ENCODE data around the gene ZNF584.

ZNF584 gene

GRCh38 chr19:58466760-58467589 lies 58.5 kb downstream of the ZNF584 start, which contains the start of gene ZNF324:
TSS of gene ZNF324 (plus strand) at chr19:58467080. CDS start at chr19:58469186, 2,106 bp downstream.
- Histone ChIP-seq H3K36me3 (peaks cover 14% of the 10 kb centered on the region), H3K27ac (peak within 1 kb of the TSS; percentile 72), H3K4me3 (ENCODE audit: low read depth, low read length) (peak within 1 kb of the TSS; percentile 88), H3K9me3 (ENCODE audit: severe bottlenecking) (no peaks in the 10 kb centered on the region), H3K27me3 (ENCODE audit: insufficient read depth, low read depth, severe bottlenecking) (no peaks in the 10 kb centered on the region)
- peak; percentile 97 for DNase-seq
- TF ChIP-seq, protein P1, sequence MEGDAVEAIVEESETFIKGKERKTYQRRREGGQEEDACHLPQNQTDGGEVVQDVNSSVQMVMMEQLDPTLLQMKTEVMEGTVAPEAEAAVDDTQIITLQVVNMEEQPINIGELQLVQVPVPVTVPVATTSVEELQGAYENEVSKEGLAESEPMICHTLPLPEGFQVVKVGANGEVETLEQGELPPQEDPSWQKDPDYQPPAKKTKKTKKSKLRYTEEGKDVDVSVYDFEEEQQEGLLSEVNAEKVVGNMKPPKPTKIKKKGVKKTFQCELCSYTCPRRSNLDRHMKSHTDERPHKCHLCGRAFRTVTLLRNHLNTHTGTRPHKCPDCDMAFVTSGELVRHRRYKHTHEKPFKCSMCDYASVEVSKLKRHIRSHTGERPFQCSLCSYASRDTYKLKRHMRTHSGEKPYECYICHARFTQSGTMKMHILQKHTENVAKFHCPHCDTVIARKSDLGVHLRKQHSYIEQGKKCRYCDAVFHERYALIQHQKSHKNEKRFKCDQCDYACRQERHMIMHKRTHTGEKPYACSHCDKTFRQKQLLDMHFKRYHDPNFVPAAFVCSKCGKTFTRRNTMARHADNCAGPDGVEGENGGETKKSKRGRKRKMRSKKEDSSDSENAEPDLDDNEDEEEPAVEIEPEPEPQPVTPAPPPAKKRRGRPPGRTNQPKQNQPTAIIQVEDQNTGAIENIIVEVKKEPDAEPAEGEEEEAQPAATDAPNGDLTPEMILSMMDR (IDR thresholded peaks at IDR 0.05; ENCODE audit: low read depth, low read length), result no peak

All from WERI-Rb-1 (cell line).